HG02678 (cell line): Measurements from ENCODE around the gene DHRS9.
"Not testable (repeated sequence)": the region's sequence is repeated elsewhere in the genome, so short reads cannot be mapped to it uniquely, and the experiment has no call there.

ENCODE experiments used
- ATAC-seq: cut with Tn5 transposase; IDR thresholded peaks from one replicate; pipeline ENCODE4 v1.9.1; 2021; ENCODE audit warnings: mild to moderate bottlenecking, moderate library complexity; ENCODE audit not compliant: unreplicated experiment

The DHRS9 gene

DNA sequence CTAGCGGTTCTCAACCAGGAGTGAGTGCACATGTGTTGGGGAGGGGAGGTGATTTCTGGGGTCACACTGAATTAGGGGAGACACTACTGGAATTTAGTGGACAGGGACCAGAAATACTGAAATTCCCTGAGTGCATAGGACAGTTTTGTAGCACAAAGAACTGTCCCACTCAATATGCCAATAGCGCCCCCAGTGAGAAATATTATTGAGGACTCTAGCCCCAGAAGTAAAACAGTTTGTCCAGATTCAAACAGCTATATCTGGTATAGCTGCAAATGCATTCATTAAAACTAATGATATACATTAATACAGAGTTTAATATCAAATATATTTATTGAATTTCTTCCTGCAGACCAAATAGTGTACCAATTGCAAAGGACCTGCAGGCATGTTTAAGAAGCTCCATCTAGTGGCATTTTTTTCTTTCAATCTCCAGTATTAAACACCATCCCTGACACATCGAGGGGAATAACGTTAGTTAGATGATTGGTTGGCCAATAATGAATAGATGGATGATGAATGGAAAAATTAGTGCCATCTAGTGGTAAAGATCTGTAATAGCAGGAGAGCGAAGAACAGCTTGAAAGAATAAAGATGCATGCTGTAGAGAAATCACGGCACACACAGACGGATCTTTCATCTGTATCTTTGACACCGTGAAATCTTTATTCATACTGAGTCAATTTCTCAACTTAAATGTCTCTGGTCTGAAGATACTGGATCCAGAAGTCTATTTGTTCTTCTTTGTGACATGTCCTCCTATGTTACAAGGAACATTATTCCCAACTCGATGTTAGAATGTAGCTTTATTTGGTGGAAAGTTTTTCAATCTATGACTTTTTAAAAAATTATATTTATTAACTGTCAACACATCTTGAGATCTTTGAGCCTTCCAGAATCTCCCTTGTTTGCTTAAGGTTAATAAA, 62.5 kb downstream of the DHRS9 start:
- ATAC-seq: peak; percentile 87

DNA sequence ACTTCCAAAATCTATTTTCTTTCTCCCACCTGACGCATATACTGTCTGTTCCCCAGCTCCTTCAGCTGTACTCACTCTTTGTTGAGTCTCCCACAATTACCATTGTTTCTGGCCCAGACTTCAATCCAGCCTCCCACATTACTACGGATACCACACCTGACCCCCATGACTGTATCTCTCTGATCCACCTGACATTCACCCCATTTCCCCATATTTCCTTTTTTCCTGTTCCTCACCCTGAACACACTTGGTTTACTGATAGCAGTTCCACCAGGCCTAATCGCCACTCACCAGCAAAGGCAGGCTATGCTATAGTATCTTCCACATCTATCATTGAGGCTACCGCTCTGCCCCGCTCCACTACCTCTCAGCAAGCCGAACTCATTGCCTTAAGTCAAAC, 64.9 kb downstream of the DHRS9 start:
- ATAC-seq: not testable (repeated sequence)

- not testable (repeated sequence) for ATAC-seq
These were observed 67.1 kb downstream of the DHRS9 start for GRCh38 chr2:169136428-169136827.

- ATAC-seq: no peak
These were observed 67.6 kb downstream of the DHRS9 start for GRCh38 chr2:169136885-169137534.

DNA sequence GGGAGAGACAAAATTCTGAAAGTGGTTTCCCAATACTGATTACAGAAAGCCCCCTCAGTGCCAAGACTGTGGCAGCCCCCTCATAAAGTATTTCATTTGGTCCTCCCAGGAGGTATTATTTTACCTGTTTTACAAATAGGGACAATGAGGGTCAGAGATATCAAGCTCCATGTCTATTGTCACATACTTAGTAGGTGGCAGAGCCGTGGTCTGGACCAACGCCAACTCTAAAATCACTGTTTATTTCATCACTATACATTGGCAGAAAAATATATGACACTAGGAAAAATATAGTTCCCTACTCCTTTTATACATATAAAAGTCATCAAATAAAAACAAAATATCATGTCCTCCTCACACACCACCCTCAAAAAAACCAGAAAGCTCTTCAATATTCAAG, 68.6 kb downstream of the DHRS9 start:
- ATAC-seq: no peak

DNA sequence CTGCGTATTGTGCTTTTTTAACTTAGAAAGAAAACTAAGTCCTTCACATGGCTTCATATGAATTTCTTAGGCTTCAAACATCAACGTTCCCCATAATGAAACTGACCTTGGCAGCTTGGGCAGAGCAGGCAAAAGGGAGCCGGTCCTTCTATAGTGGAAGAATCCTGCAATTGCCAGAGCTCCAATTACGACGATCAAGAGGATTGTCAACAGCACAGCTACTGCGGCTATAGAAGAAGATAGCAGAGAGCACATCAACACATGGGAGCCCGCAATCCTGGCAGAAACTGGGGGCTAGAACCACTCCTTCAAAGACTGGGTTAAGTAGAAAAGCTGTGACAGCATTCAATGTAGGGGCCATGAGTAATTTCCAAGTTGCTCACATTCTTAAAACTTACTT, 69.8 kb downstream of the DHRS9 start:
- no peak for ATAC-seq

- ATAC-seq: no peak
These were observed 70.8 kb downstream of the DHRS9 start for GRCh38 chr2:169139993-169140767.

DNA sequence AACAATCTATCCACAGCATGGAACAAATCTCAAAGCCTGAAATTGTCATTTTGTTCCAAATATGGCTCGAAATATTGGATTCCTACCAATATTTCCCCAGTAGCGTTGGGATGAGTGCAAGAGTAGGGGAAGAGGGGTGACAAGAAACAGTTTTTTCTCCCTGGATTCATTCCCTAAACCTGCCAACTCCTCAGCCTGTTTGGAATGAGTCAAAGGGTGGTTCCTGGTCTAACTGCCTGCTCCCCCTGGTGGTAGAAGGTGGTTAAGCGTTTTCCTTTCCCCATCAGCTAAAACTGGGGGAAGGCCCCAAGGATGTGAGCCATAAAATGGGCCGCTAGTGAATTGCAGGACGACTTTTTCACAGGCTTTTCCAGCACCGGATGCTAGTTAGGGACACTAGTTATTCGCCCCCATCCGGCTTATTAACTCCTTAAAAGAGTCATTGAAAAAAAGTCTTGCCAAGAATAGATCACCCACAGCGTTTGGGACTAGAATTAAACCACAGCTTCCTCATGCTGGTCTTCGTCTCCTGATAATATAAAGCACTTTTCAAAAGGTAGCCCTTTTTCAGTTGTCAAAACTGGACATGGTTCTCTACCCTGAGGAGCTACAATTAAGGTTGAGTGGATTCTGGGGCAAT, 72.5 kb downstream of the DHRS9 start:
- ATAC-seq: peak; percentile 83

DNA sequence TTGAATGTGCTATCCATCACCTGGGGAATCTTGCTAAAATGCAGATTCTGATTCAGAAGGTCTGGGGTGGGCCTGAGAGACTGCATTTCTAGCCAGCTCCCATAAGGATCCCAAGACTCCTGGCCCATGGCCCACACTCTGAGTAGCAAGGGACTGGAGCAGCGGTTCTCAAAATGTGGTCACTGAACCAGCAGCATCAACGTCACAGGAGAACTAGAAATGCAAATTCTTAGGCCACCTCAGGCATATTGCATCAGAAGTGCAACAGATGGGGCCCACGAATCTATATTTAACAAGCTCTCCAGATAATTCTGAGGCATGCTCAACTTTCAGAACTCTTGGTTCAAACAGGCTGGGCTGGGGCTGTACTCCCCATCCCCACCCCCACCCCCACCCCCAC, 74.6 kb downstream of the DHRS9 start:
- ATAC-seq: no peak
